Left lung (tissue), 10 donors: ENCODE data around the gene TMEM184B. TPM values are rescaled to one million over a fixed set of nuclear protein-coding genes. Genes with fewer than 3 reads are reported as not detected.
A peak's percentile ranks its signal among the peaks of the same experiment; 100 is the strongest.

Experiments used
- ATAC-seq: fragments of 200-7000 bp; cut with Tn5 transposase; one replicate; pipeline ENCODE4 v1.9.1; 2020; ENCODE audit warnings: moderate library complexity
- DNase-seq, 4 donors: peaks; one replicate each; pipeline ENCODE4 v3.0.0-alpha.2; 2013 to 2020
- H3K27ac ChIP-seq, 2 donors: fragments of 200-600 bp; sonication (generic) in 1 of 2; one replicate each; pipeline versions ENCODE4 v1.5.0 to v1.8.0; 2020 to 2021
- H3K27me3 ChIP-seq, 2 donors: fragments of 200-600 bp; sonication (generic) in 1 of 2; one replicate each; pipeline versions ENCODE4 v1.5.0 to v1.8.0; 2020 to 2021
- H3K36me3 ChIP-seq, 2 donors: fragments of 200-600 bp; sonication (generic) in 1 of 2; one replicate each; pipeline versions ENCODE4 v1.5.0 to v1.8.0; 2020 to 2021
- H3K4me1 ChIP-seq, 2 donors: fragments of 200-600 bp; one replicate each; pipeline ENCODE4 v1.8.0; 2021
- H3K4me3 ChIP-seq, 2 donors: fragments of 200-600 bp; sonication (generic) in 1 of 2; one replicate each; pipeline versions ENCODE4 v1.5.0 to v1.8.0; 2020 to 2021; ENCODE audit warnings: mild to moderate bottlenecking in 1 of 2
- H3K9me3 ChIP-seq, 2 donors: fragments of 200-600 bp; sonication (generic) in 1 of 2; one replicate each; pipeline versions ENCODE4 v1.5.0 to v1.8.0; 2020 to 2021
- intact Hi-C, 2 donors: fragments of 100-400 bp; cut with DNase I; formaldehyde crosslinking; loops; one replicate each; pipeline versions ENCODE4 v1.11.2 to v1.14.2; 2022
- polyA plus RNA-seq, 6 donors: library from polyadenylated mRNA; unstranded; fragments of 120-200 nt; gene quantifications; one replicate each; pipeline ENCODE4 v1.2.1, GENCODE V29; 2013; ENCODE audit not compliant: insufficient read length in 6 of 6
- total RNA-seq, 2 donors: library from RNA; stranded (reverse); fragmentation: NEBNext Ultra II Directional; extraction: Animal tissue kit (Norgen Biotek cat#: 25700); gene quantifications; one replicate each; pipeline ENCODE4 v1.2.1, GENCODE V29; 2021
- TF ChIP-seq, protein P1 (sequence below), 2 donors: fragments of 200-600 bp; sonication (generic) in 1 of 2; IDR thresholded peaks; one replicate each; pipeline versions ENCODE4 v1.5.0 to v1.8.0; 2021; ENCODE audit warnings: antibody characterized with exemption in 2 of 2
- donor health status: DM: no; HTN: yes; CAD: no.
- donor health status: DM: no; HTN: no; CAD: no.

TMEM184B gene
- total and polyA plus RNA-seq, 8 donors: 33.7 to 98.3 (median 39.8) TPM

DNA sequence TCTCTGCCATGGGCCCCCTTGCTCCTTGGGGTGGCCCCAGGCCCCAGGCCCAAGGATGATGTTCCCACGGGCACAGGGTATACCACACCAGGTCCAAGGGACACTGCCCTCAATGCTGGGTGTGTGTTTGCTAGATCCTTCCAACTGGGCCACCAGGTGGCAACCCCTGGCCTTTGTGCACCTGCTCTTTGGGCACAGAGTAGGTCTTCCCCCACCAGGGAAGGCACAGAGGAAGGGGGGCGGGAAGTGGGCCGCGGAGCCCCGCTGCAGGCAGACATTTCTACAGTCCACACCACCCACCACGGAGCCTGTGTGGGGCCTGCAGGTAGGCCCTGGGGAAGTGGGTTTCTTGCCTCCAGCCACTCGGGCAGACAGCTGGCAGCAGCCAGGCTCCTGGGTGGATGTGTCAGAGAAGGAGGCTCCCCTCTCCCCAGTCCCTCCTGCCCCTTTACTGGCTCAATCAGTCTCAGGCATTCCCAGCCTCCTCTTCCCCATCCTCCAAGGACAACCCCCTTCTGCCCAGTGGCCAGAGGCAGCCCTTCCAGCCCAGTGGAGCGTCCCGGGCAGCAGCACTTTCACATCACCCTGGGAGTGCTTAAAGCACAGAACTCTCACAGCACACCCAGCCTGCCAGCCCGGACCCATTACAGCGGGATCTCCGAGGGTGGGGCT lies 49.4 kb downstream of the TMEM184B start:
- Histone ChIP-seq H3K9me3 (no peaks in the 10 kb centered on the region), H3K27ac (peak overlapping the region in 1 of 2 donors; percentile 48), H3K27me3 (no peaks in the 10 kb centered on the region), H3K4me3 (no peak overlapping the region), H3K4me1 (peaks cover 18 to 35% of the 10 kb centered on the region in 2 donors), H3K36me3 (peaks cover 0 to 81% of the 10 kb centered on the region in 2 donors)
- intact Hi-C loops: no loop called here
- DNase-seq: no peak
- TF ChIP-seq, protein P1, sequence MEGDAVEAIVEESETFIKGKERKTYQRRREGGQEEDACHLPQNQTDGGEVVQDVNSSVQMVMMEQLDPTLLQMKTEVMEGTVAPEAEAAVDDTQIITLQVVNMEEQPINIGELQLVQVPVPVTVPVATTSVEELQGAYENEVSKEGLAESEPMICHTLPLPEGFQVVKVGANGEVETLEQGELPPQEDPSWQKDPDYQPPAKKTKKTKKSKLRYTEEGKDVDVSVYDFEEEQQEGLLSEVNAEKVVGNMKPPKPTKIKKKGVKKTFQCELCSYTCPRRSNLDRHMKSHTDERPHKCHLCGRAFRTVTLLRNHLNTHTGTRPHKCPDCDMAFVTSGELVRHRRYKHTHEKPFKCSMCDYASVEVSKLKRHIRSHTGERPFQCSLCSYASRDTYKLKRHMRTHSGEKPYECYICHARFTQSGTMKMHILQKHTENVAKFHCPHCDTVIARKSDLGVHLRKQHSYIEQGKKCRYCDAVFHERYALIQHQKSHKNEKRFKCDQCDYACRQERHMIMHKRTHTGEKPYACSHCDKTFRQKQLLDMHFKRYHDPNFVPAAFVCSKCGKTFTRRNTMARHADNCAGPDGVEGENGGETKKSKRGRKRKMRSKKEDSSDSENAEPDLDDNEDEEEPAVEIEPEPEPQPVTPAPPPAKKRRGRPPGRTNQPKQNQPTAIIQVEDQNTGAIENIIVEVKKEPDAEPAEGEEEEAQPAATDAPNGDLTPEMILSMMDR (IDR thresholded peaks at IDR 0.05): no peak
- no peak for ATAC-seq

DNA sequence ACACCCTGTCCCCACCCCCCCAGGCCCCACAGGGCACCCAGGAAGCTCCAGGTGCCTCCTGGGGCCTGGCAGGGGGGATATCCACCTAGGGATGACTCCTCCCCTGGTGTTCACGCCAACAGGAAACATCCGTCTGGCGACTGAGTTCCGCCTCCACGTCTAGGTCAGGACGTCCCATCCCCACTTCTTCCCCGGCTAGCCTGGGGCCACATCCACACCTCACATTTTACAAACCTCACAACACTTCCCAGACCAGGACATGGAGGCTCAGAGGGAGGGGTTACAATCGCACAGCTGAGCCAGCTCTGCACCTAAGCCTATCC lies 50.1 kb downstream of the TMEM184B start:
- Histone ChIP-seq H3K36me3 (peaks cover 0 to 75% of the 10 kb centered on the region in 2 donors), H3K4me3 (no peak overlapping the region), H3K9me3 (no peaks in the 10 kb centered on the region), H3K4me1 (peaks cover 21 to 35% of the 10 kb centered on the region in 2 donors), H3K27ac (peak overlapping the region in 1 of 2 donors; percentile 48), H3K27me3 (no peaks in the 10 kb centered on the region)
- DNase-seq (no peak), ATAC-seq (no peak)
- TF ChIP-seq, protein P1 (IDR thresholded peaks at IDR 0.05): no peak
- intact Hi-C loops: no loop called here

DNA sequence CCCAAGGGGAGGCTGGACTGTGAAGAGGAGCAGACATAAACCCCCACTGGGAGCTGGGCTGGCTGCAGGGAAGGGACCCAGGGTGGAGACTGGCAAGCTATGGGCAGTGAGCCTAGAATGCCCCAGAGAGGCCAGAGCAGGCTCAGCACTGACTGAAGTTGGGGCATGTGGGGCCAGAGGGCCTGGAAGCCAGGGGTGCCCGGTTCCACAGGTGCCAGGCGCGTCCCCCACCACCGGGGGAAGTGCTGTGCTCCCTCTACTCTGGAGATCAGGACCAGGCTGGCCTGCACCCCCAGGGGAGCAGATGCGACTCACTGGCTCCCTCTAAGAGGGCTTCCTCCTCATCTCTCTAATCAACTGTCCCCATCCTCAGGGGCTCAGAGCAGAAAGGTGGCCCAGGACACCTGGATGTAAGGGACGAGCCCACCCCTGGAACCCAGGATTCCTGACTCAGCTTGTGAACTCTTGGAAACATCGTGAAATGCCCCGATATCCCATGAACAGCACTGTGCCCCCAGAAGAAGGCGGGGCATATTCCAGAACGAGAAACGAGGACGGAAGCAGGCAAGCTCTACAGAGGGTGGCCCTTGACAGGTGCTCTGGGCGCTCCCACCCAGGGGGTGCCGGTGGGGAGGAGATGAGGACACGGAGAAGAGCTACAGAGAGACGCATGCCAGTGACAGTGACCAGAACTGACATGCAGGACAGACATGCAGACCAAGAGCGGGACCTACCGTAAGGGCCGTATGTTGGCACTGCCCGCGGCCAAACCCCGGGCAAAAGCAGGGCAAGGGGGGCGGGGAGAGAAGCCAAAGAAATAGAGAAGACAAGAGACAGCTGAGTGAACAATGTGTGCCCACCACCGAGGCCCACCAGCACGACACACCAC lies 50.7 kb downstream of the TMEM184B start:
- intact Hi-C loops: no loop called here
- TF ChIP-seq, protein P1 (IDR thresholded peaks at IDR 0.05): no peak
- Histone ChIP-seq H3K4me1 (peaks cover 21 to 36% of the 10 kb centered on the region in 2 donors), H3K9me3 (no peaks in the 10 kb centered on the region), H3K27ac (peak overlapping the region in 1 of 2 donors; percentile 48), H3K4me3 (no peak overlapping the region), H3K36me3 (peaks cover 0 to 69% of the 10 kb centered on the region in 2 donors), H3K27me3 (no peaks in the 10 kb centered on the region)
- DNase-seq: no peak
- no peak for ATAC-seq

DNA sequence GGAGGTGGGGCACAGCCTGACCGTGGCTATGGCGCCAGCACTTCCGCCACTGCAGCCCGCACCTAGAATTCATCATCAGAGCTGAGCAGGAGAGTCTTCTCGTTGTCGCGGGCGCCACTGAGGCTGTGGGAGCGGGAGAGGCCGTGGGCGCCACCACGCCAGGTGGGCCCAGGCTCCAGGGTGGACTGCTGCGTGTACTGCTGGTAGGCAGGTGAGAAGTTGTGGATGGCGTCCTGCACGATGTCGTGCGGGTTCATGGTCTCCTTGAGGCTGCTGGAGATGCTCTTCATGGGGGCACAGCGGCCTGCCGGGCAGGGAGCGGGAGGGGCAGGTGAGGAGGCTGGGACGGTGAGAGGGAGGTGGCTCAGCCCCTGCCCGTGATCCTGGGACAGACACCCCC lies 51.4 kb downstream of the TMEM184B start:
- intact Hi-C loops: no loop called here
- no peak for ATAC-seq
- DNase-seq: no peak
- Histone ChIP-seq H3K27me3 (no peaks in the 10 kb centered on the region), H3K4me3 (no peak overlapping the region), H3K9me3 (no peaks in the 10 kb centered on the region), H3K36me3 (peaks cover 0 to 66% of the 10 kb centered on the region in 2 donors), H3K4me1 (peaks cover 21 to 39% of the 10 kb centered on the region in 2 donors), H3K27ac (no peak overlapping the region)
- TF ChIP-seq, protein P1 (IDR thresholded peaks at IDR 0.05): no peak
